GM19372 (cell line): ENCODE results near the gene KY.

Experiments
- ATAC-seq: cut with Tn5 transposase; IDR thresholded peaks from one replicate; pipeline ENCODE4 v1.9.1; 2021; ENCODE audit warnings: mild to moderate bottlenecking, low read depth, moderate library complexity; ENCODE audit not compliant: unreplicated experiment

The KY gene, protein sequence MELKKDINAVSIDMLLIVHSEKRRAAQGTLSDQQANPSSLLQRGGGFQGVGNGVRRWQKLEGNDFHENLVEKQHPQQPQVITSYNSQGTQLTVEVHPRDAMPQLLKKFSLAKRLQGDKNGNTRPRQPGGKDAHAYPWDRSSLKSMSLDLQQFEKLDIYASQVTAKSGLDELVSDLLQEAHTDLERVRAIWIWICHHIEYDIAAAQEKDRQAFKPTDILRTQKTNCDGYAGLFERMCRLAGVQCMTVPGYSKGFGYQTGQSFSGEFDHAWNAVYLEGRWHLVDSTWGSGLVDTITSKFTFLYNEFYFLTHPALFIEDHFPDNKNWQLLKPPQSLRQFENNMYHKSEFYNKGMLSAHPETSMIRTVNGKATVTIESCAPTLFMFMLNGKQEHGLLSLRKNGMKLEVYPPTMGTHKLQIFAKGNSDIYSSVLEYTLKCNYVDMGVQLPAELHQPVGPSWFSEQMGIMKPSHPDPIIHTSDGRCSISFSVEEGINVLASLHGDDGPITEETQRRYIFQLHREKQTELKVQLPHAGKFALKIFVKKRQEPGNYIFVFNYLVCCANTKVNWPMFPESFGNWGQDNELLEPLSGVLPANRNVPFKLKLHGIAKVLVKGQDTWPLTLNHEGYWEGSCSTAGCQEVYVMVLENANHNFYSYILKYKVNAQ

DNA sequence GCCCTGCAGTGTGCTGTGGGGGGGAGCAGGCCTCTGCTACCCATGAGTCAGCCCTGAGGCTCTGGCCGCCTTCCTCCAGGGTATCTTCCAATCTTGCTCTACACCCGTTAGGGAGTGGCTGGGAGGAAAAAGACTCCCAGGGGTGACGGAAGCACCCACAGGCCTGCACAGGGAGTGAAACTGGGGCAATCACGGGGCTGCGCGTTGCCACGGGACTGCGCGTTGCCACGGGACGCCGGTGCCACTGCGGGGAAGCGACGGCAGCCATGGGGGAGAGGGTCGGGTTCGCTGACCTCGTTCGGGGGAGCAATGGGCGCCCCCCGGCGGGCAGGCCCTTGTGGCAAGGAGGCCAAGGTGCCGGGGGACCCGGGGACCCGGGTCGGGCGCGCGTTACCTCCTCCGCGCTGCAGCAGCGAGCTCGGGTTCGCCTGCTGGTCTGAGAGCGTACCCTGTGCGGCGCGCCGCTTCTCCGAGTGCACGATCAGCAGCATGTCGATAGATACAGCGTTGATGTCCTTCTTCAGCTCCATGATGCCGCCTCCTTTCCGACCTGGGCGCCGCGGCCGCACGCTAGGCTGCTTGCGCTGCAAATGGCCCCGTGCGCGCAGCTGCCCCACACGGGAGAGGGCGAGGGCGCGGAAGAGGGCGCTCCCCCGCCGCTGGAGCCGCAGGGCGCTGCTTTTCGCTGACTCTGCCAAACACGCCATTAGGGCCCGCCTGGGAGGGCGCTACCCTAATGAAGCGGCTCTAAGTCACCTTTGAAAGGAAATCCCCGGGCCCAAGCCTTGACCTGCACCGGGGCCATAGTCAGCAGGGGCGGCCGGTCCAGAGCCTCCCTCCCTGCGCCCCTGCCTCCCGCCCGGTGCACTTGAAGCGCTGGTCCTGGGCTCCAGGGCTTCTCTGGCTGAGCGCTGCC, at the start of gene KY:
KY (minus strand) TSS at position 592 of the 916 bp plus-strand sequence; CDS start at position 530, 62 bp downstream.
- no peak for ATAC-seq

DNA sequence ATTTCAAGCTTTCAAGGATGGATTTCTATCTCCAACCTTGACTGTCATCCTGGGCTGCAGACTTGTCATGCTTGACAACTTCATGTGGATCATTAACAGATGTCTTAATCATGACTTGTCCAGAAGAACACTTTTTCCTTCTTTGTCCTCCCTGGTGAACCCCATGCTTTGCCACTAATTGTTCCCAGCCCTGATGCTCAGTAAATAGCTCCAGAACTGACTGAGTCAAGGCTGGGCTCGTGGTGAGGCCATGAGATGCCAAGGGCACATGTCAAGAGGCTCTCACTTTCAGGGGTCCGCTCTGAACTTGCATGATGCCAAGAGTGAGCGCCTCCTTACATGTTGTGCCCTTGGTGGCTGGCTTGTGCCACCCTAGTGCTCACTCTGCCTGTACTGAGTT, 48.9 kb upstream of the KY start:
- ATAC-seq = no peak

DNA sequence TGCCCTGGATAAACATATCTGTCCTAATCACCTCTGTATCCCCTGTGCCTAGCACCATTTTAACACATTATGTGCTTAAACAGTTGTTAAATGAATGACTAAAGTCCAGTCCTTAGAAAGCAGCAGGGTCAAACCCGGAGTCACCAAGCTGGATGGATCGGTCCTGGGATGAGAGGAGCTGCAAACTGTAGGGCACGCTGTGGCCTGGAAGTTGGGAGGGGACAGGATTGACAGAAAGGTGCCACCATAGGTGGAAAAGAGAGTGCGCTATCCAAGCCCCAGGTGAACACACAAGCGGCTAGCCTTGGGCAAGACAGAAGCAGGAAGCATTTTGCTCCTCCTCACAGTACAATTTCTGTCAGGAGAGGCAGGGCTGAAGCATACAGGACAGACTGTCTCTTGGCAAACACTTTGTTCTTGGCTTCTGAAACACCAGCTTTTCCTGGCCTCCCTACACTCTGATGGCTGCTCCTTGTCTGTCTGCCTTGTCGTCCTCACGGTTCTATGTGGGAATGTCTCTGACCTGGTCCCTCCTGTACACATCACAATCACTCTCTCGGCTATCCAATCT, 48.4 kb upstream of the KY start:
- ATAC-seq = no peak

DNA sequence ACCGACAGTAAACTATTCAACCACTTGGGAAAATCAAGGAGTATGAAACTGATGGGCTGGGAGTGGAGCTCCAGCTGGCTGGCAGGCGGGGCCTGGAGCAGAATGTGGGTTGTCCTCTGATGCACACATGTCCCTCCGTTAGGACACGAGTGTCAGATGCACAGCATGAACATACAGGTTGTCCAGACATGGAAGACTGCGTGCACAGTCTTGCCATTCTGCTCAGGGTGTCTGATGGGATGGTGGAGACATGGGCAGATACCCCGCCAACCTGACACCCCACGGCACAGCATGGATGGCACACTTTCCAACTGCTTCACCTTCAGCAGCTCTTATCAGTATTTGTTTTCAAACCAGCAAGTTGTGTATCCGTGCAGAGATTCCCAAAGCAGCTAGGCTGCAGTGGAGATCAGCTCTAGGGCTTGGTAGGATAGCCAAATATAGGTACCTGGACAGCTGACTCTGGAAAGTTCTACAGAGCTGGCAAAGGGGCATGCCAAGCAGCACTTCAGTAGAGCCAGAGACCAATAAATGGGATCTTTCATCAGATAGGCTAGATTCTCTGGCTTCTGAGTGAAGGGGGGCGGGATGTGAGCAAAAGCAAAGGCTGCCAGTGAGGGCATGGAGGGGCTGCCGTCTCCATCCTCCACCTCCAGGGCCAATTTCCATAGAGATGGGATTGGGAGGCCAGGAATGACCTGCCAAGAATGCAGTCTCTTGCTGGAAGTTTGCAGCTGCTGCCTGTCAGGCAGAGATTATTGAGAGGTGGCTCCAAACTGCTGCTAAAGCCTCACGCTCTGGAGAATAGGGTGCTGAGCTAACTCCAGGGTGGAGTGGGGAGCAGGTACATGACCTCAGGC, 47.2 kb upstream of the KY start:
- no peak for ATAC-seq

DNA sequence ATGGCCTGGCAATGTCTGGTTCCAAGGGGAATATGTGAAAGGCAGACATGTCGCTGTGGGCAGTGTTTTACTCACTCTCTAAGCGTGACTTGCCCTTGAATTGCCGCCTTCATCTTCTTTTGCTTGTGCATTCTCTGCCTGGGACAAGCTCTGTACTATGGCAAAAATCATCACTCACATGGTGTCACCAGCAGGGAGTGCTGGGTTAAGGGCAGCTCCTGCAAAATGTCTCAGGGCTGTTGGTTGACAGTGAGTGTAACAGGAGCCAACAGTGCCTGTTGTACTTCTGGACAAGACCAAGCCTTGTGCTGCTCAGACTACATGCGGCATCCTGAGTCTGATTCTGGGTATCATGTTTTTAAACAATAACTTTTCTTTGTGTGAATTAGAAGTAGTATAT, 45.3 kb upstream of the KY start:
- ATAC-seq = no peak

DNA sequence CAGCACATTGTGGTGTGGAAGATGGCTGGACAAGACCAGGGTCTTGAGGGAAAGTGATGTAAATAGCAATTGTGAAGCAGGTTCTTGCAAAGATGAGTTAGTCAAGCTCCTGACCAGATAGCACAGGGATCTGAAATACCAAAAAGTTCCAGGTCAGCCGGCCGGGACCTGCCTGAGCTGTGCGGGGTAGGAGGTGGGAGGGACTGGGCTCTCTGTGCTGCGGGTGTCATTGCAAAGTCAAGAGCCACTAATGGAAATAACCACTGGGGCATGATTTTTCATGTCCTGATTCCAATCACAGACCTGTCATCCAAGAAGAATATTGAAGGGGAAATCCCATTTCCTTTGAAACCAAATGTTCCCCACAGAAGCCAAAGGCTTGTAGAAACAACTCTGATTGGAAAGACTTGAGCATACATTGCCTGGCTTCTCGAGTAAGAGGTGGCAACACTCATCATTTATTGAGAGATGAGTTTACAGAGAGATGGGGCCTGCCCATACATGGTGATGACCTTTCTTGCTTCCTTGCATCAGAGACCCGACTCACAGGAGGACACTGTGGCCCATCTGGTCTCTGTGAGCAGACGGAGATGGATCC, 44.2 kb upstream of the KY start:
- ATAC-seq = no peak

DNA sequence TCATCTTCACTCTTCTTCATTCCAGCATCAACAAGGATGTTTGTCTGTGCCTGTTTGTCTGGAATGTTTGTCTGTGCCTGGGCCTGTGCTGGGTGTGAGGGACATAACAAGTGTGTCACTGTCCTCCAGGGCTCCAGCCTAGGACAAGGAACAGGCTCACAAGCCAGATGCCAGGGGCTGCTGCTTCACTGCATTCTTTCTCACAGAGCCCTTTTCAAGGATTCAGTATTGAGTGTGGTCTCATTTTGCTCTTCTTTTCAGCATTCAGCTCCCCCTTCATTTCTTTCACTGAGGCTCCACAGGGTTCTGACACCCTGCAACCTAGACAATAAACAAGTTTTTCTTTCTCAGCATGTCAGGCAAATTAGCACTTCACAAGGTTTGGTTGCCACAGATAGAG, 43.6 kb upstream of the KY start:
- no peak for ATAC-seq

DNA sequence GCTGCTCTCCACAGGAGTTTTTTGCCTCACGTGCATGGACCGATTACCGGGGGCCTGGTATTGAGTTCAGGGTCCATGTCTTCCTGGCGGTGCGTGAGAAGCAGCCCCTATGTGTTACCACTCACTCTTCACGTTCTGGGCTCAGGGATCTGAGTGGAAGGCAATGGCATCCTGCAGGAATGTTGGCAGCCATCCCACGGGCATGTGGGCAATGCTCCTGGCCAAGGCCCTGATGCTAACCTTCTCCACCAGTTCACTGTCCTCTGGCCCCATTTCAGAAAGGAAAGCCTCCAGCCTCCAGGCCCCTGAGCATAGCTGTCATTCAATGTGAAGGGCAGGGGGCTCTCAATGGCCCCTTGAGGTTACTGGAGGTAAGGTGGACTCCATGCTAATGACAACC, 43.0 kb upstream of the KY start:
- ATAC-seq = no peak

DNA sequence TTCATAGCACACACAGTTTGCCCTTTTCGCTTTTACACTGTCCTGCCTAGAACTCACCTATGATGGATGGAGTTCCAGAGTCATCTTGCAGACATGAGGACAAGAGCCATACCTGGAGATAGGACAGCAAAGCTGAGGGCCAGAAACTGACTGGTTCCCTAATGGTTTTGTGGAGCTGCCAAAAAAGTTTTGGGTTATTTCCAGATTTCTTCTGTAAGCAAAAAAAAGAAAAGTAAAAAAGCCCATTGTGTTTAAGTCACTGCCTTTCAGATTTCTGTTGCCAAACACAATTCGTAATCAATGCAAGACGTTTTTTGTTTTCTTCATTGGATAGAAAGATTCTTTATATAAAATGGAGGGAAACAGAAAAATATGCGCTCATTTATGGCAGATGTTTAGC, 42.4 kb upstream of the KY start:
- no peak for ATAC-seq

DNA sequence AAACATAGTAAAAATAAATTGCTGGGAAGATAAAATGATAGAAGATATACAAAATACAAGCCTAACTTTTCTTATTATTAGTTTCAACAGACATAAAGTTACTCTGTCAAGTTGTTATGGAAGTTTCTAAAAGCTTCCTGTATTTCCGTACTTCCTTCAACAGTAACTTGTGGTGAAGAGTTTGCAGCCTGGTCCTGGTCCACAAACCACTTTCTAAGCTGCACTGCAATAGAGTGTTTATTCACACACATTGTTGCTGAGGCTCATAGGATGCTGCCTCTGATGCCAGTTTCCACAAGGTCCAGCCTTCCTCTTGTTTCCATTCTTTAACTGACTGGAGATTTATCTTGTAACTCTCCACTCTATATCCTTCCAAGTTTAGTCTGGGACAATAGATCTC, 39.4 kb upstream of the KY start:
- ATAC-seq = no peak

DNA sequence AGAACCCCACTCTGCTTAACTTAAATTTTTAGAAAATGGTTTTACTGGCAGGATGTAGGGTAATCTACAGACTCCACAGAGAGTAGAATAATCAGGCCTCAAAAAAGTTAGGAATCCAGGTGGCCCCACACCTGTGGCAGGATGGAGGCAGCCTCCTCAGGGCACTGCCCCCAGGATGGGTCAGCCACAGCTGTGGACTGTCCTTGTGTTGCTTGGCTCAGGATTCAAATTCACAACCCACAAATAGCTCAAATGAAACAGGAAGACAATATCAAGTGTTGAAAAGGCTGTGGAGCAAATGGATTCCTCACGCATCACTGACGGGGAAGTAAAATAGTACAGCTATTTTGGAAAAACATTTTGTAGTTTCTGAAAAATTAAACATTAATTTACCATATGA, 36.8 kb upstream of the KY start:
- no peak for ATAC-seq

DNA sequence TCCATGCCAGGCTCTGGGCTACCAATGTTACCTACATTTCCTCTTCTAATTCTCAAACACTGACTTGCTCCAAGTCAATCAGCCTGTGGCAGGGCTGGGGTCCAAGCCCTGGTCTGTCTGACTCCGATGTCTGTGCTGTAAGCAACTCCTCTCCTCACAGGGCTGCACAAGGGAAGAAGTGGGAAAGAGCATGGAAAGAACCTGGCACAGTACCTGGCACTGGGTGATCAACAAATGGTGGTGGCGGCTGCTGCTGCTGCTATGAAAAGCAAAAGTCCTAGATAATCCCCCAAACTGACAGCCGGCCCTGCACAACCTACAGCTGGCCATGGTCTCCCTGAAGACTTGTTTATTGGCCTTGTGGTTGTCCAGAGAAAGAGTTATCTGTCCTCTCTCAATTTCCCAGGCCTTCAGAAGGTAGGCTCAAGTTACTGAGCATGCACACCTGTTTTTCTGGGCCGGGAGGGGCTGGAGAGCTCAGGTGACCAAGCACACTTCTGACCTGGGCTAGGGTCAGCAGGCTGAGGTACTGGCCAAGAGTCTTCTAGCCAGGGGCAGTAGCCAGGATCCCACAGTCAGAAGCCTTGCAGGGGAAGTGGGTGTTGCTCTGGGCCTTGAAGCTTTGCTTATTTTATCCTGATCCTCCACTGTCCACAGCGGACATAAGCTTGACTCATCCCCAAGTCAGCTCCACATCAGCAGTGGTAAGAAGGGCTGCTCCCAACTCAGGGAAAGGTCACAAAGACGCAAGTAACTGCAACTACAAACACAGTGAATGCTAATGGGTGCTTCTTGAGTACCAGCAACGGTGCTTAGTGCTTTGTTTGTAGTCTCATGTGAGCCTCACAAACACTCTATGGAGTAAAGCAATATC, 35.3 kb upstream of the KY start:
- no peak for ATAC-seq

DNA sequence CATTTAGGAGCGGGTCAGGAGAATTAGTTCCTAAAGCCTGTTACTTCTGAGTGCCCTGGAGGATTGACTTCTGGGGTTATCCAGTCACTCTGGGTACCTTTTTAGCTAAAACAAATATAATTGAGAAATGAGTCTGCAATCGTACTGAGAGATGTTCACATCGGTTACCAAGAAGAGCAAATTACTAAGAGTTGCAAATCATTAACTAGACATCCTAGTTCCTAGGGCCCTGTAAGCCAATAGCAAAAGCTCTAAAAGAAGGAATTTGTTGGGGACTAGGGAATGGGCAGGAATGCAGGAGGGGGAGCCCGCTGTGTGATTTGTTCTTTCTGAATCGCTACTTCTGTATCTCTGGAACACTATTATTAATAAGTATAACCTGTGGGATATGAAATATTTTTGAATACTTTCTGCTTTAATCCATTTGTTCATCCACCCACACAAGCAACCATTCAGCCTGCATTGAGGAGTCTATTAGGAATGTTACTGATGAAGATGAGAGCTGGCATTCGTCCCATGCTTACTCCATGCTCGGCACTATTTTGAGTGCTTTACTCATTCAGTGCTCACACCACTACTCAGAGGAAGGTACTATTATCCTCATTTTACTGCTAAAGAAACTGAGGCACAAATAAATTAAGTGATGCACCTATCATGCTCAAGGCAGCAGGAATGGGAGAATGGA, 31.5 kb upstream of the KY start:
- ATAC-seq = no peak

DNA sequence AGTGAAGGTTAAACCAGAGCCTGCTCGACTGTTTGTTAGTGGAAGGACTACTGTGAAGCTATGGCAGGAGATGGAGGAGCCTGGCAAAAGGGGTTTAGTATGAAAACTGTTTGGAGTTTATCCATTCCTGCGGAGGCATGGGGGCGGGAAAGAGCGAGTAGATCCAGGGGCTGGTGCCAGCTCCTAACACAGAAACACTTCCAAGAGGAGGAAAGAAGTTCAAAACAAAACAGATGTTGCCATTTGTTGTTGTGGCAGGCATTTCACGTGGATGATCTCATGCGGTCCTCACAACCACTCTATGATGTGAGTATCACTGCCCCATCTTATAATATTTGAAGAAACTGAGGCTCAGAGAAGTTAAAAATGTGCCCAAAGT, 30.7 kb upstream of the KY start:
- no peak for ATAC-seq

DNA sequence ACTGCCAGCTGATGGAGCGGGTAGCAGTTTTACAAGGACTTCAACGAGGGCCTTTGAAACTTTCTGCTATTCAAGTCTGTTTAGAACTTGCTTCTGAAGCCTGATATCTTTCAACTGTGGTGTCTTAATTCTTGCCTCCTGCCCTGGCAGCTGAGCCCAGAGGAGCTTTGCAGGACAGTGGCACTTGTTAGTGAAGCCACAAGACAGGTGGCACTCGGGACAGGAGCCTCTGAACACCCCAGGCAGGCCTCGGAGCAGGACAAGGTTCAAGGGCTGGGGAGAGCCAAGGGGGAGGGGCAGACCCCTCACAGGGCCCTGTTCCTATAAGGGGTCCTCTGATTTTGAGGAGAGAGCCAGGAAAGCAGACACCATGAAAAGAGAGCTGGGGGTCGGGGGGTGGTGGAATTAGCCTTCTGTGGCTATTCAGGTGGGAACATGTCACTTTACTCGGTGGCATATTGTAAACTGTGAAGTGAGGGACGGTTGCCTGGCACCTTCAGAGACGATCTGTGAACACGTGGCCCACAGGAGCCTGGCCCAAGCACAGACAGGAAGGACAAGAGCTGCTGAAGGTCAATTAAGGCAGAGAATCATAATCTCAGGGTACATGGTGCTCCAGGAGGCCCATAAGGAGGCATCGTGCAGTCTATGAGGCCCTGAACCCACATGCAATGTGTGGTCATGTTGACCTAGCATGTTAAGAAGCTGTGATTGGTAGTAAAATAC, 30.1 kb upstream of the KY start:
- ATAC-seq = no peak

DNA sequence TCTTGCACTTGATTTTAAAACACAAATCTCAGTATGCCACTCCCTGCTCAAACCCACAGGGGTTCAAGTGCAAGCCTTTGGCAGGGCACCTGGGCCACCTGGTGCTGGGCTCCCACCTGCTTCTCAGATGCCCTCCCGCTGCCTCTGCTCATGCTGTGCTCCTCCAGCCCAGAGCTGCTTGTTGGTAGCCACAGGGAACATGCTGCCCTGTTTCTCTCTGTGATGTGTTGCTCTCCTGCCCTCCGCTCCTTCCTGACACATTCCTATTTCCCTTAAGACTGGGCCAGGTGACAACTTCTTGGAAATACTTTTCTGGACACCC, 27.1 kb upstream of the KY start:
- no peak for ATAC-seq

DNA sequence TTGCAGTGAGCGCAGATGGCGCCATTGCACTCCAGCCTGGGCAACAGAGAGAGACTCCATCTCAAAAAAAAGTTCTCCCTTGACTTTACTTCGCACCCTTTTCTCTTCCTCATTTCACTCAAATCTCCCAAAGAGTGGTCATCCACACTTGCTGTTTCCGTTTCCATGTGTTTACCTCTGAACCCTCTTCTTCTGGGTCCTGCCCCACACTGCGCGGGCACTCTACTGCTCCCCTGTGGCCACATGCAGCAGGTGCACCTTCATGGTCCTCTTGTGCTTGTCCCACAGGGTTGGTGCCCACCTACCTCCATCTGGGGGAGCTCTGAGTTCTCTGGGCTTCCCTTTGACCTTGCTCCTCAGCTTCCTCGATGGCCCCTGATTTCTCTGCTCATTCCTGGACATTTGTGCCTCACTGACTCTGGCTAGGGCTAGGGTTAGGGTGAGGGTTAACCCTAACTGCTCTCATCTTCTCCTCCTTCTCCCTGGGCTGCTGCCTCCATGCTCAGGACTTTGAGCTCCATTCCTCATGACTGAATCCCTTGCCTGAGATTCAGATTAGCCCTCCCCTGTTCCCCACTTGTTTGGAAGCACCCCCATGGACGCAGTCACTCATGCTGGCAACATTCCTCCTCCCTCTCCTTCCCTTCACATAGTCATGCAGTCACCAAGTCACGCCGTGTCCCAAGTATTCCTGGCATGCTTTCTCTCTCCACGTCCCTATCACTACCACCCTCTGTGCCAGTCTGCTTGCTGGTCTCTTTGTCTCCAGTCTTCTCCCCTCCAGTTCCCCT, 26.6 kb upstream of the KY start:
- ATAC-seq = no peak
